ENCODE measurements around the gene ELAC2.

DNA sequence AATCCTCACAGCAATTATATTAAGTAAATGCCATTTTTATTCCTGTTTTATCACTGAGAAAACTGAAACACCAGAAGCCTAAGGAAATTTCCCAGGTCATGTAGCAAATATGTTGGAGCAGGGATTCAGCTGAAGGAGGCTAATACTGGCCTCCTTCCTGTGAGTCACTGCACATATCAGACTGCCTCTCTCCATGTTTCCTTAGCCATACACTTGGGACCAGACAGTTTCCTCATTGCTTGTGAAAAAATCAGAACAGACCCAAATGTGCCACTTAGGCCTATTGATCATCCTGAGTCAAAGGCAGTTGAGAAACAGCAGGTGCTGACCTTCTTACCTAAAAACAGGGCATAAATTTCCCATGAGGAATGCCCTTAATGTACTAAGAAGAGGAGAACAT lies 18.9 kb upstream of the ELAC2 start:
- TF ChIP-seq, protein P1, sequence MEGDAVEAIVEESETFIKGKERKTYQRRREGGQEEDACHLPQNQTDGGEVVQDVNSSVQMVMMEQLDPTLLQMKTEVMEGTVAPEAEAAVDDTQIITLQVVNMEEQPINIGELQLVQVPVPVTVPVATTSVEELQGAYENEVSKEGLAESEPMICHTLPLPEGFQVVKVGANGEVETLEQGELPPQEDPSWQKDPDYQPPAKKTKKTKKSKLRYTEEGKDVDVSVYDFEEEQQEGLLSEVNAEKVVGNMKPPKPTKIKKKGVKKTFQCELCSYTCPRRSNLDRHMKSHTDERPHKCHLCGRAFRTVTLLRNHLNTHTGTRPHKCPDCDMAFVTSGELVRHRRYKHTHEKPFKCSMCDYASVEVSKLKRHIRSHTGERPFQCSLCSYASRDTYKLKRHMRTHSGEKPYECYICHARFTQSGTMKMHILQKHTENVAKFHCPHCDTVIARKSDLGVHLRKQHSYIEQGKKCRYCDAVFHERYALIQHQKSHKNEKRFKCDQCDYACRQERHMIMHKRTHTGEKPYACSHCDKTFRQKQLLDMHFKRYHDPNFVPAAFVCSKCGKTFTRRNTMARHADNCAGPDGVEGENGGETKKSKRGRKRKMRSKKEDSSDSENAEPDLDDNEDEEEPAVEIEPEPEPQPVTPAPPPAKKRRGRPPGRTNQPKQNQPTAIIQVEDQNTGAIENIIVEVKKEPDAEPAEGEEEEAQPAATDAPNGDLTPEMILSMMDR (IDR thresholded peaks at IDR 0.05) = no peak
- TF ChIP-seq EZH2 (IDR thresholded peaks at IDR 0.05; ENCODE audit: borderline replicate concordance, insufficient read depth, low read depth, low read length, poor library complexity, severe bottlenecking) = no peak

Measured in B cell (primary cell).